B cell (primary cell): ENCODE measurements around the gene HOXD4. TPM values are rescaled to one million over a fixed set of nuclear protein-coding genes. Genes with fewer than 3 reads are reported as not detected.

Experiments used
- ATAC-seq: fragments of 200-7000 bp; cut with Tn5 transposase; one replicate; pipeline ENCODE4 v1.10.0; 2021; ENCODE audit warnings: low read depth, mild to moderate bottlenecking, moderate number of reproducible peaks, moderate library complexity
- CTCF ChIA-PET: fragments of 350-600 bp; sonication (Branson Sonifier 250); formaldehyde crosslinking; loops from one replicate; lab custom pipeline; 2021; ENCODE audit warnings: antibody characterized with exemption, inconsistent platforms; lab: Charles Lee
- POLR2A ChIA-PET: fragments of 350-600 bp; sonication (Branson Sonifier 250); formaldehyde crosslinking; loops from one replicate; lab custom pipeline; 2021; ENCODE audit warnings: antibody characterized with exemption; lab: Charles Lee
- DNase-seq: peaks from one replicate; pipeline ENCODE4 v3.0.0; 2013
- H2AFZ ChIP-seq: 2 replicates; pipeline ENCODE4 v1.6.1; 2012; ENCODE audit warnings: mild to moderate bottlenecking, low read depth, low read length; ENCODE audit not compliant: insufficient read depth, poor library complexity, severe bottlenecking
- H3K27ac ChIP-seq, 2 donors: 1 replicate in 1 of 2; 2 replicates in 1 of 2; pipeline ENCODE4 v1.5.1; 2012 to 2013; ENCODE audit warnings: low read length in 2 of 2, mild to moderate bottlenecking in 2 of 2, moderate library complexity in 1 of 2
- H3K27me3 ChIP-seq, 4 experiments: fragments of 200-600 bp in 1 of 4; sonication (generic) in 1 of 4; replicated peaks in 1 of 4; 1 replicate in 2 of 4; 2 replicates in 2 of 4; pipeline versions ENCODE4 v1.6.1 to v1.7.0; 2013 to 2016; ENCODE audit warnings: low read length in 3 of 4, mild to moderate bottlenecking in 2 of 4, mixed read lengths in 1 of 4, moderate library complexity in 1 of 4; ENCODE audit not compliant: insufficient read depth in 4 of 4, control insufficient read depth in 3 of 4; ENCODE audit errors: control extremely low read depth in 1 of 4
- H3K36me3 ChIP-seq, 2 experiments: replicated peaks in 1 of 2; 1 replicate in 1 of 2; 2 replicates in 1 of 2; pipeline versions ENCODE4 v1.6.1 to v1.7.1; 2013; ENCODE audit warnings: low read length in 1 of 2; ENCODE audit not compliant: insufficient read depth in 2 of 2, control insufficient read depth in 1 of 2; ENCODE audit errors: control extremely low read depth in 1 of 2, extremely low read depth in 1 of 2
- H3K4me1 ChIP-seq, 2 donors: fragments of 200-600 bp in 1 of 2; sonication (generic) in 1 of 2; 1 replicate in 1 of 2; 2 replicates in 1 of 2; pipeline versions ENCODE4 v1.5.1 to v1.6.1; 2013 to 2017; ENCODE audit warnings: low read length in 2 of 2; ENCODE audit not compliant: control insufficient read depth in 2 of 2, insufficient read depth in 2 of 2
- H3K4me2 ChIP-seq: replicated peaks from 2 replicates; pipeline ENCODE3; 2012; ENCODE audit warnings: mild to moderate bottlenecking, low read depth, low read length; ENCODE audit not compliant: poor library complexity, severe bottlenecking
- H3K4me3 ChIP-seq, 5 experiments: fragments of 200-600 bp in 1 of 5; sonication (generic) in 1 of 5; 1 replicate in 3 of 5; 2 replicates in 2 of 5; pipeline versions ENCODE4 v1.5.1 to v1.7.0; 2011 to 2016; ENCODE audit warnings: low read length in 4 of 5, mild to moderate bottlenecking in 4 of 5, low read depth in 2 of 5, control low read depth in 1 of 5, moderate library complexity in 1 of 5; ENCODE audit not compliant: insufficient read depth in 1 of 5; ENCODE audit errors: control extremely low read depth in 1 of 5, extremely low read depth in 1 of 5
- H3K79me2 ChIP-seq: fragments of 200-600 bp; sonication (generic); one replicate; pipeline ENCODE4 v1.6.0; 2016; ENCODE audit warnings: low read length; ENCODE audit not compliant: control insufficient read depth, insufficient read depth
- H3K9ac ChIP-seq: fragments of 200-600 bp; sonication (generic); 2 replicates; pipeline ENCODE4 v1.6.1; 2017; ENCODE audit warnings: mild to moderate bottlenecking, low read length, moderate library complexity
- H3K9me3 ChIP-seq, 3 donors: one replicate each; pipeline versions ENCODE4 v1.6.1 to v1.7.1; 2013; ENCODE audit warnings: low read length in 2 of 3; ENCODE audit not compliant: control insufficient read depth in 2 of 3, insufficient read depth in 1 of 3; ENCODE audit errors: control extremely low read depth in 1 of 3
- H4K20me1 ChIP-seq: 2 replicates; pipeline ENCODE4 v1.6.0; 2012; ENCODE audit warnings: mild to moderate bottlenecking, low read length; ENCODE audit not compliant: insufficient read depth, control insufficient read depth, poor library complexity, severe bottlenecking
- H3K27ac Mint-ChIP-seq: one replicate; pipeline ENCODE4 v1.8.0; 2021; ENCODE audit warnings: mixed read lengths
- H3K27me3 Mint-ChIP-seq: one replicate; pipeline ENCODE4 v1.8.0; 2021; ENCODE audit warnings: mixed read lengths
- H3K4me1 Mint-ChIP-seq: one replicate; pipeline ENCODE4 v1.8.0; 2021; ENCODE audit warnings: mixed read lengths
- H3K4me3 Mint-ChIP-seq: one replicate; pipeline ENCODE4 v1.8.0; 2021; ENCODE audit warnings: mixed read lengths
- H3K9me3 Mint-ChIP-seq: one replicate; pipeline ENCODE4 v1.8.0; 2022; ENCODE audit warnings: mixed read lengths; ENCODE audit not compliant: insufficient read depth
- CTCF ChIP-seq: fragments of 200-600 bp; IDR thresholded peaks from one replicate; pipeline ENCODE4 v1.8.0; 2022; ENCODE audit warnings: antibody characterized with exemption, mild to moderate bottlenecking
- EZH2 ChIP-seq: IDR thresholded peaks from 2 replicates; pipeline ENCODE4 v1.6.1; 2012; ENCODE audit warnings: borderline replicate concordance, low read depth, mild to moderate bottlenecking, moderate library complexity, low read length; ENCODE audit not compliant: insufficient read depth, poor library complexity, severe bottlenecking
- WGBS: methylation state at CpG from one replicate; pipeline ENCODE4 v1.1.5; 2013; ENCODE audit warnings: missing lambda C conversion rate; ENCODE audit not compliant: insufficient coverage; 5-methylcytosine and 5-hydroxymethylcytosine counted together
- intact Hi-C: fragments of 100-400 bp; cut with micrococcal nuclease; formaldehyde crosslinking; loops from one replicate; pipeline ENCODE4 v1.10.0; 2022
- polyA plus RNA-seq: library from polyadenylated mRNA; depleted of rRNA; stranded (reverse); fragments of >200 nt; gene quantifications from 2 replicates; pipeline ENCODE4 v1.2.3, GENCODE V29; 2012
- total RNA-seq, 2 donors: library from RNA; stranded (reverse); fragments of 120-200 nt in 1 of 2; gene quantifications; 1 replicate in 1 of 2; 2 replicates in 1 of 2; pipeline versions ENCODE4 v1.2.3 to v1.2.4, GENCODE V29; 2013 to 2022

The HOXD4 gene
- total and polyA plus RNA-seq, 2 donors (not counting 1 experiment from before 2014, with no cell fraction given), result not detected

DNA sequence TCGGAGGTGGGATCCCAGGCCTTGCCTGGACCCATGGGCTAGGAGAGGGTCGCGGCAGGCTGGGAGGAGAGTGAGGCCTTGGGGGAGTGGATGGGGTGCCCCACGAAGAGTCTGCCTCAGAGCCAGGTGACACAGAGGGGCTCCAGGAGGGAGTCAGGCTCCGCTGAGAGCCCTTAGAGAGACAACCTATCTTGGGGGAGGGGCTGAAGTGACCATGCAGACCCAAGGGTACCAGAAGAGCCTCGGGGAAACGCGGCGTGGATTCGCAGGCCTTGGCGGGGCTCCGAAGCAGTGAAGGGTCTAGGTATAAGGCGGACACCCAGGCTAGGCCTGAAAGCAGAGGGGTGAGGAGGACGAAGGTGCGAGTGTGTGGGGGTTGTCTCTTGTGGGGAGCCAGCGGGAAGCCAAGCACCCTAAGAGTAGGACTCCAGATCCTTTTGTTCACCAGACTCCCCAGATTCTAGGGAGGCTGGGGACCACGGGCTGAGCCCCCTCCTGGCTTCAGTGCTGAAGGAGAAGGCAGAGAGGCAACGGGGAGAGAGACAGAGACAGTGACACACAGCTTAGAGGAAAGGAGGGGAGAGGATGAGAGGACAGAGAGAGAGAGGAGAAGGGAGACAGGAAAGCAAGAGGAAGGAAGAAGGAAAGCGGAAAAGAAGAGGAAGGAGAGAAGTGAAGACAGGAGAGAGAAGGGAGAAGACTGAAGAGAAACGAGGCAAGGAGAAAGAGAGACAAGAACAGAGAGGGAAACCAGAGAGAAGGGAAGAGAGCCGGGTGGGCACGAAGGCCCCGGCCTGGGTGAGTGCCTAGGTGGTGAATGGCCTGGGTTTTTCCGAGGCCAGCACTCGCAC lies 45.4 kb upstream of the HOXD4 start:
- Histone ChIP-seq H3K9ac (no peak overlapping the region), H3K36me3 (no peaks in the 10 kb centered on the region), H2AFZ (no peak overlapping the region), H3K79me2 (no peaks in the 10 kb centered on the region), H3K4me1 (peaks cover 3 to 36% of the 10 kb centered on the region in 2 donors), H4K20me1 (no peaks in the 10 kb centered on the region), H3K4me2 (peak overlapping the region; percentile 67), H3K27ac (no peak overlapping the region), H3K27me3 (peaks cover 0 to 91% (median 60%) of the 10 kb centered on the region in 4 experiments), H3K9me3 (peaks cover 0 to 40% (median 0%) of the 10 kb centered on the region in 3 donors), H3K4me3 (no peak overlapping the region)
- intact Hi-C loops, result no loop called here
- Mint-ChIP-seq H3K9me3 (peaks cover 4% of the 10 kb centered on the region), H3K27me3 (peaks cover 84% of the 10 kb centered on the region), H3K4me1 (peaks cover 11% of the 10 kb centered on the region), H3K4me3 (peak overlapping the region; percentile 66), H3K27ac (peak overlapping the region; percentile 59)
- POLR2A ChIA-PET, result no interaction called here
- TF ChIP-seq EZH2, result no peak
- TF ChIP-seq CTCF, result no peak
- CTCF ChIA-PET, result no interaction called here
- DNase-seq, result no peak
- no peak for ATAC-seq
- WGBS, result 7% methylated on average over 22 of the region's 25 CpGs
